ENCODE data around the gene CYFIP1. TPM values are rescaled to one million over a fixed set of nuclear protein-coding genes. Genes with fewer than 3 reads are reported as not detected.

CYFIP1 gene
- total RNA-seq, 1 experiment from 2014 or later: 37.4 TPM

DNA sequence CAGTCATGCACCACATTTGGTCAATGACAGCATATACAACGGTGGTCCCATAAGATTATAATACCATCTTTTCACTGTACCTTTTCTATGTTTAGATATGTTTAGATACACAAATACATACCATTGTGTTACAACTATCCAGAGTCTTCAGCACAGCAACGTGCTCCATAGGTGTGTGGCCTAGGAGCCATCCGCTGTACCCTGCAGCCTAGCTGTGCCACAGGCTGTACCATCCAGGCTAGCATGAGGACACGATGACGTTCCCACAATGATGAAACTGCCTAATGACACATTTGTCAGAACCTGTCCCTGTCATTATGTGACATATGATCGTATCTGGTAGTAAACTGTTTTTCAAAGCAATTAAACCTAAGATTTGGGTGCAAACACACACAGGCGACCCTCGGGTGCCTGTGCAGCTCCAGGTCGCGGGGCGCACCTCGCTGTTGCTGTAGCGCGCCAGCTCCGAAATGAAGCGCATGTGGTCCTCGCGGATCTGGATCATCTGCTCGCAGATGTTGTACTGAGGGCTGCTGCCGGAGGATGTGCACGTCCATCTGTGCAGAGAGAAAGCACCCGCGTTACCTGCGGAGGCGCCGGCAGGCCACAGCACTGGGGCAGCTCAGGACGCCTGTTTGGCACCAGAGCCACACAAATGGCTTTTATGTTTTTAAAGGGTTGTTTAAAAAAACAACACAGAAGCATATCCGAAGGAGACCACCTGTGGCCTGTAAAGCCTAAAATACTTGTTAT, 48.2 kb downstream of the CYFIP1 start:
- in situ Hi-C loops (cut with HindIII; ENCODE audit: low pct_unique_long_range_greater_than_20kb, low sequenced_read_pairs): no loop called here
- no peak for DNase-seq (ENCODE audit: low read depth)

DNA sequence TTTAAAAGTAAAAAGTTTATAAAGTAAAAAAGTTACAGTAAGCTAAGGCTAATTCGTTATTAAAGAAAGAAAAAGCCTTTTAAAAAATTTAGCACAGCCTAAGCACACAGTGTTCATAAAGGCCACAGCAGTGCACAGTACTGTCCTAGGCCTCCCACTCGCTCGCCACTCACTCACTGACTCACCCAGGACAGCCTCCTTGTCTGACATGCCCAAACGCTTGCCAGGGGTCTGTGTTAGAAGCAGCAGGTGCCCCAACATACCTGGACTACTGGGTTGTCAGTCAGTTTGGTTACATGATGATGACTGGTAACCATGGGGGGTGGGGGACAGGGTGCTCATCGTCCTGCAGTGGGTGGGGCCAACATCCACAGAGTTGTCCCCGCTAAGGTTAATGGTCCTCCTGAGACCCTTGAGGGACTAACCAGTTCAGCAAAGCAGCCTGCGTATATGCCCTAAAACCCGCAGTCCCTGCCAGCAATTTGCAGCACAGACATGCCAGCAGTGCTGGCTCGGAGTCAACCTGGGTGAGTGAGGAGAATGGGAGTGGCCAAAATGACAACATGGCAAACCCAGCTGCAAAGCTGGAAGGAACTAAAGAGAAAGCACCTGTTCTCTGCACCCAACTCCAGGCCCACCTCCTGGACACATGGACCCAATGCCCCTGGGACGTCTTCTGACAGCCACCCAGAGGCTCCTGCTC, 49.2 kb downstream of the CYFIP1 start:
- in situ Hi-C loops (cut with HindIII; ENCODE audit: low pct_unique_long_range_greater_than_20kb, low sequenced_read_pairs): no loop called here
- DNase-seq (ENCODE audit: low read depth): no peak

DNA sequence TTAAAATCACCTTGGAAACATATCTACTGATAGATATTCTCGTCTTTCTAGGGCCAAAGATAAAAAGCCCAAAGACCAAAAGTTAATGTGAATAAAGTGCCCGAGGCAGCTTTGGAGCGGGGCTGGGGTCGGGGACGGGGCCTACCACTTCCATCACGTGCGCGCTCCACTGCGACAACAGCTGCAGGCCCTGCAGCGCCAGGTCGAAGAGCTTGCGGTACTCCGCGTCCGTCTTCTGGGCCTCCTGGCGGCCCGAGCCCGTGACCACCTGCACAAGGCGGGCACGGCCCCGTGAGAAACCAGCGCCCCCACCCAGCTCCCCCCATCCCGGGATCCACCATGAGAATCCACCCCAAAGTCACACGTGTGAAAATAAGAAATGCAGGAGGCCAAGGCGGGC, 52.4 kb downstream of the CYFIP1 start:
- in situ Hi-C loops (cut with HindIII; ENCODE audit: low pct_unique_long_range_greater_than_20kb, low sequenced_read_pairs): no loop called here

DNA sequence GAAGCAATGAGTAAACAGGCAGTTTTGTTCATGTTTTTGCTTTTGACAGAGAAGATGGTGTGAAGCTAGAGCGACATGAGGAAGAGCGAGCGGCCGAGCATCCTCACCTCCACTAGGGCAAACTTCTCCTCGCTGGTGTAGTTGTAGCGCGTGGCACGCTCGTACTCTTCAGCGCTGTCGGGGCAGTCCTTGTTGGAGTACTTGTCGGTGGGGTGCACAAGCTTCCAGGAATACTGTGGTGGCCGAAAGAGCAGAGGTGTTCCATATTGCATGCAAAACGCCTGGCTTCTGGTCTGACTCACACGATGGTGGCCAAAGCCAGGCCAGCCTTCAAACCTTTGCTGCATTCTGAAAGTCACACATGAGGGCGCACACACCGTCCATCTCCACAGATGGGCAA, 54.3 kb downstream of the CYFIP1 start:
- in situ Hi-C loops (cut with HindIII; ENCODE audit: low pct_unique_long_range_greater_than_20kb, low sequenced_read_pairs): no loop called here
- DNase-seq (ENCODE audit: low read depth): no peak

More for the DNA sequence above, 52.4 kb downstream of the CYFIP1 start:
- no peak for DNase-seq (ENCODE audit: low read depth)

- no peak for DNase-seq (ENCODE audit: low read depth)
- in situ Hi-C loops (cut with HindIII; ENCODE audit: low pct_unique_long_range_greater_than_20kb, low sequenced_read_pairs): no loop called here
Measured at GRCh38 chr15:22922003-22922402, 58.2 kb downstream of the CYFIP1 start.

GRCh38 chr15:22919171-22919570, 61.0 kb downstream of the CYFIP1 start:
- in situ Hi-C loops (cut with HindIII; ENCODE audit: low pct_unique_long_range_greater_than_20kb, low sequenced_read_pairs): no loop called here
- no peak for DNase-seq (ENCODE audit: low read depth)

- in situ Hi-C loops (cut with HindIII; ENCODE audit: low pct_unique_long_range_greater_than_20kb, low sequenced_read_pairs): no loop called here
- no peak for DNase-seq (ENCODE audit: low read depth)
Measured at GRCh38 chr15:22918596-22919140, 61.5 kb downstream of the CYFIP1 start.

GRCh38 chr15:22918056-22918455, 62.1 kb downstream of the CYFIP1 start:
- peak; percentile 9 for DNase-seq (ENCODE audit: low read depth)
- in situ Hi-C loops (cut with HindIII; ENCODE audit: low pct_unique_long_range_greater_than_20kb, low sequenced_read_pairs): no loop called here

GRCh38 chr15:22917556-22917955, 62.6 kb downstream of the CYFIP1 start:
- in situ Hi-C loops (cut with HindIII; ENCODE audit: low pct_unique_long_range_greater_than_20kb, low sequenced_read_pairs): no loop called here
- no peak for DNase-seq (ENCODE audit: low read depth)

DNA sequence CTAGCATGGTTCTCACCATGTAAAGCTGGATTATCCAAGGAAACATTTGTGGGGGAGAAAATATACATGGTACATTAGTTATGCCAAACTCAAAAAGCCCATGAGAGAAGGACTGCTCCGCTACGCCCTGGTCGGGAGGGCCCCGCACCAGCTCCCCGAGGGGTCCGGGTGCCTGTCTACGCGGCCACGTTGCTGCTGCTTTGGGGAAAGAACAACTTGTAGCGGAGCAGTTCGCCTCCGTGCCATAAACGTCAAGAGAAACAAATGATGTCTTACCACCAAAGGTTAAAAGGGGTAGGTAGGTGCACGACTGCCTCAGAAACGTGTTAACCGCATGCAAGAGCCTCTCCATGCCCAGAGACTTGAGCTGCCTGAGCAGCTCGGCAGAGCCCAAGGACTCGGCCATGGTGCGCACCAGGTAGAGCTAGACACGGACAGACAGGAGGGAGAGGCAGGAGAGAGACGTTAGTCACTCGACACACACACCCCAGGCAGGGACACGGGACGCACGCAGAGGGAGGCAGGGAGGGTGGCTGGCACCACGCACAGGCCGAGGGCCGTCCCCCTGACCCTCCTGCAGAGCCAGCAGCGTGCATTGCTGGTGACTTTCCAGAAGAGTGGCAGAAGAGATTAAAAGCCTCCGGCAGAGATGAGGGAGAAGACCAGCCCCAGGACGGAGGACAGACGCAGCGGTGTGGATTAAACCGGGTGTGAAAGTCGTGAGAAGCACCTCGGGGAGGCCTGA, 63.4 kb downstream of the CYFIP1 start:
- DNase-seq (ENCODE audit: low read depth): no peak
- in situ Hi-C loops (cut with HindIII; ENCODE audit: low pct_unique_long_range_greater_than_20kb, low sequenced_read_pairs): no loop called here

DNA sequence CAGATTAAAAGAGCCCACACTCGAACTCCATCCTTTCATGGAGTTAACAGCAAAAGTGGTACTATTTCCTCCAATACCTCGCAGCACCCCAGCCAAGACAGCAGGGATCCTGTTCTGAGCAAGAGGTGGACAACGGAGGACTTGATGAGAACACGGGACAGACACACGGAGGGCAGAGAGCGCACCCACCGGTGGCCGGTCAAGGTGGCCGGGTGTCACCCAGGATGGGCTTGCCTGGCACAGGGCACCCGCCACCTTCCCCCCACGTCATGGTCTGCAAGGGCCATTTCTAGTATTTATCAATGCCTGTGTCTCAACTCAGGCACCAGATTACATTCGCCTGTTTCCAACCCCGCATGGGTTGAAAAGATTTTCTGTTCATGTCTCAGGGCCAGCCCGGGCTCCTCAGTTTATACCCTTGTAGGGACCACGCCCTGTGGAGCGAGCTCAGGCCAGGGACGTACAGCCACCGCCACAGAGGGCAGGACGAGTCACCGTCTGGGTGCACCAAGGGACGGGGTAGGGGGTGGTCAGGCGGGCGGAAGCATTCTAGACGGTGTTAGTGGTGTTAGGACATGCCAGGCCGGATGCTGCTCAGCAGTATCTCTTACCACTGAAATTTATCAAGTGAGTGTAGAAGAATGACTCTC, 64.2 kb downstream of the CYFIP1 start:
- in situ Hi-C loops (cut with HindIII; ENCODE audit: low pct_unique_long_range_greater_than_20kb, low sequenced_read_pairs): no loop called here

DNA sequence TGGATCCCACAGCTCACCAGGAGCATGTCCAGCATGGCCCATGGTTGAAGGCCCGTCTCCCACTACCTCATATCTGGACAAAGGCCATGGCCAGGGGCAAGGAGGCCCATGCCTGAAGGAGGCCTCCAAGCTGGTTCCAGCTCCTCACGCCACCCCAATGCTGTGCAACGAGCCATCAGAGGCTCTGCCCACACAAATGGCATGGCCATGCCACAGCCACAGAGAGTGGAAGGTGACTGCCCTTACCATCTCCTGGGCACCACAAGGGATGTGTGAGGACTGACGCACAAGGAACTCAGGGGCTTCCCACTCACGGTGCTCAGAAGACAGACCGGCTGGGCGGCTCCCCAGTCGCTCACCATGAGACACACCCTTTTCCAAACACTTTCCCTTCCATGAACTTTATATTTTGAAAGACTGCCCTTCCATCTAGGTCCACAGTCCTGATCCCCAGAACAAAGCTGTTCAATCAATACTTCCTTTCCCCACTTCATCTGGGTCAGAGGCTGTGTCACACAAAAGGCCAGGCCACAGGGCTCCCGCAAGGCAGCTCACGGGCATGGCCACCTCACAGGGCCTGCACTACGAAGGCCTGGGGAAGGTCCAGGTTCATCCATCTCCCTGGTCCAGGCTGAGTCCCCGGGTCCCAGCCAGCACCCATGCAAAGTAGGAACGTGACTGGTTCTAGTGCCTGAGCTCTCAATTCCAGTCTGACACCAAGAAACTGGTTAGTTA, 66.4 kb downstream of the CYFIP1 start:
- DNase-seq (ENCODE audit: low read depth): no peak
- in situ Hi-C loops (cut with HindIII; ENCODE audit: low pct_unique_long_range_greater_than_20kb, low sequenced_read_pairs): no loop called here

More for the DNA sequence above, 64.2 kb downstream of the CYFIP1 start:
- no peak for DNase-seq (ENCODE audit: low read depth)

DNA sequence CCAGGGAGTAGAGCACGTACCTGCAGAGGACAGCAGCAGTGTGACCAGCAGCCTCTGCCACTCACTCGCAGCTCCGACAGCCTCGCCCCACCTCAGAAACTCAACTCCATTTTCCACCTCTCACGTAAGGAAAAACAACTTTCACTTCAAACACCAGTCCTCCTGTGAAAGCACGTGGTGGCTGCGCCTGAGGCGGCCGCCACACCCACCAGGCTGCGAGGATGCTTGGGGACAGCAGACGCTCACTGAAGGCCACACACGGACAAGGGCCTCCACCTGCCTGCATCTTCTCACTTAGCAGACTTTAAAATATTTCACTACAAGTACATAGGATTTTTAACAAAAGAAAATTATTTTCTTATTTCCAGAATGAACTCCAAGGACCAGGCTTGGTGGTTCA, 67.9 kb downstream of the CYFIP1 start:
- in situ Hi-C loops (cut with HindIII; ENCODE audit: low pct_unique_long_range_greater_than_20kb, low sequenced_read_pairs): no loop called here
- no peak for DNase-seq (ENCODE audit: low read depth)

DNA sequence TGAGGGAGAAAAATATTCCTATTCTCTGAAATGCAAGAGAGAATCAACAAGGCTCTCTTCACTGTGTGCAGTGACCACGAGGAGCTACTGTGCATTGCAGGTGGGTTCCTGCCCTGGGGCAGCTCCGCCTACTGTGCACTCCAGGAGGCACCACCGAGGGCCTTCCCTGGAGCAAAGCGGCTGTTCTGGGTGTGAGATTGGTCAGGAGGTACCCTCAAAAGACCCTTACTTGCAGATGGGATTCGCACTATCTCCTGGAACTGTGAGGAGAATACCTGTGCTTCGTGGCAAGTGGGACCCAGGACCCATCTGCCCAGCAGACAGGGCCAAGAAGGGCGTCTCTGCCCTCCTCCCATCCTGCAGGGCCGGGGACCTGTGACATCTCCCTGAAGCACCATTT, 68.9 kb downstream of the CYFIP1 start:
- in situ Hi-C loops (cut with HindIII; ENCODE audit: low pct_unique_long_range_greater_than_20kb, low sequenced_read_pairs): no loop called here
- no peak for DNase-seq (ENCODE audit: low read depth)

DNA sequence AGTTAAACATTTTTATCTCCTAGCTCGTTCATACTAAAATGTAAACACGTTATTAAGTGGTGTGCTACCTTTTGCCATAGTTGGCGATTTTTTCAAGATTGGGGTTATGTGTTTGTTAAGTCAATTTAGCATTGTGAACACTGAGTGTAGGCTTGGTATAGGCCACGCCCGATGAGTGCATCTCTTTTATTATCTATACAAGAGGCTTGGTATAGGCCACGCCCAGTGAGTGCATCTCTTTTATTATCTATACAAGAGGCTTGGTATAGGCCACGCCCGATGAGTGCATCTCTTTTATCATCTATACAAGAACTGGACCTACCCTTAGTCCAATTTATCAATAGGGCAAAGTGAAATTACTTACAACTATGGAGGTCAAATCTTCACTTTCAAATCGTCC, 71.3 kb downstream of the CYFIP1 start:
- in situ Hi-C loops (cut with HindIII; ENCODE audit: low pct_unique_long_range_greater_than_20kb, low sequenced_read_pairs): no loop called here

DNA sequence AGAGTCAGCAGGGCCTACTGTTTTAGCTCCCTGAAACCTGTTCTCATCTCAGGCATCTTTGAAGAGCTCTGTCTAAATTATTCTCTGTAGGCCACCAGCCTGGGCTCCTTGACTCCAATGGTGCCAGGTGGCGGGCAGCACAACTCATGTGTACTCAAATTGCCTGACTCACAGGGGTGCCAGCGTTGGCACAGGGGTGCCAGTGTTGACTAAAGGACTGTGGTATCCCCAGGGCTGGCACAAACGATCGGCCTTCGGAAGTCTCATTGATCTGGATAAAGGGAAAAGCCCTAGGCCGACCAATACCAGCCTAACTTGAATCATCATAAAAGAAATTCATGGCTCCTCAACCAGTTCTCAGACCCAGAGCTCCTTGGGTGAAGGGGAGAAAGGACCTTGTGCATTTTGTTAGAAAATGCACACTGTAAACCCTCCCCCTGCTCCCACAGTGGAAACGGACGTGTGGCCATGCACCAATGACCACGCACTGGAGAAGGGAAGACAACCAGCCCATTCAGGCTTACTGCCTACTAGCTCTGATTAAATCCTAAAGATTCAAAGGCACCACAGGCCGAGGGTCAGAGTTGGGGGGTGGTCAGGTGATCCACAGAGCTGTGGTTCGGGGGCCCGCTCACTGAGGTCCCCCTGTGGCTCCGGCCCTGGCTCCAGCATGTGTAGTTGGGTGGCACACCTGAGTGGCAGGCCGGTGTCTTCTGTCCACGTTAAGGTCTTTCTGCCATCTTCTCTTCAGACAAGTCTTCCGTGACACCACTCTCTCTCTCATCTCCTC, 72.8 kb downstream of the CYFIP1 start:
- in situ Hi-C loops (cut with HindIII; ENCODE audit: low pct_unique_long_range_greater_than_20kb, low sequenced_read_pairs): no loop called here
- no peak for DNase-seq (ENCODE audit: low read depth)

More for the DNA sequence above, 71.3 kb downstream of the CYFIP1 start:
- DNase-seq (ENCODE audit: low read depth): no peak

DNA sequence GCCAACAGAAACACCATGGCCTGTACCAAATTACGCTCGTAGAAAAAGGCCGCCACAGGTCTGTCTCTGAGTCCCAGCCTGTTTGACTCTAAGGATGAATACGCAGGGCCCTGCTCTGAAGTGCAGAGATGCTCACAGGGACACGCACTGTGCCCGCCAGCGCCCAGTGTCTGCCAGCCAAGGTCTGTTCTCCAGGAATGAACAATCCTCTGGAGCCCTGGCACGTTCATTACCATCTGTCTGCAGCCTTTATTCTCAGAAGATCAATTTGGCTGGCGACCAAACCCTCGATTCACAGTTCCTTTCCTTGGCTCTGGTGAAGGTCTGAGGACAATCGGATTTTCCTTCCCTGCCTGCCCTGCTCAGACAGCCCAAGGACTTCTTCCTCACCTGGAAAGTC, 75.4 kb downstream of the CYFIP1 start:
- in situ Hi-C loops (cut with HindIII; ENCODE audit: low pct_unique_long_range_greater_than_20kb, low sequenced_read_pairs): no loop called here
- DNase-seq (ENCODE audit: low read depth): no peak
